SU-DHL-6 (cell line): ENCODE measurements around the gene CBLB.

Source experiments
- CTCF ChIP-seq: fragments of 200-600 bp; sonication (generic); IDR thresholded peaks from one replicate; pipeline ENCODE4 v1.5.1; 2017; ENCODE audit warnings: antibody characterized with exemption, mild to moderate bottlenecking, low read length, moderate library complexity; ENCODE audit not compliant: insufficient read depth, poor library complexity, severe bottlenecking
- EZH2phosphoT487 ChIP-seq: fragments of 200-600 bp; sonication (generic), shearing (Covaris generic); conservative IDR thresholded peaks from 2 replicates; pipeline ENCODE4 v1.6.1; 2018; ENCODE audit warnings: mild to moderate bottlenecking, antibody characterized with exemption, low read length, moderate library complexity, mixed read lengths

- TF ChIP-seq CTCF, result no peak
- TF ChIP-seq EZH2phosphoT487, result no peak
These were observed 180.0 kb downstream of the CBLB start for GRCh38 chr3:105688821-105689220.
